ENCODE results near the gene CATSPERZ.
"Not testable (repeated sequence)": the region's sequence is repeated elsewhere in the genome, so short reads cannot be mapped to it uniquely, and the experiment has no call there.

The CATSPERZ gene

DNA sequence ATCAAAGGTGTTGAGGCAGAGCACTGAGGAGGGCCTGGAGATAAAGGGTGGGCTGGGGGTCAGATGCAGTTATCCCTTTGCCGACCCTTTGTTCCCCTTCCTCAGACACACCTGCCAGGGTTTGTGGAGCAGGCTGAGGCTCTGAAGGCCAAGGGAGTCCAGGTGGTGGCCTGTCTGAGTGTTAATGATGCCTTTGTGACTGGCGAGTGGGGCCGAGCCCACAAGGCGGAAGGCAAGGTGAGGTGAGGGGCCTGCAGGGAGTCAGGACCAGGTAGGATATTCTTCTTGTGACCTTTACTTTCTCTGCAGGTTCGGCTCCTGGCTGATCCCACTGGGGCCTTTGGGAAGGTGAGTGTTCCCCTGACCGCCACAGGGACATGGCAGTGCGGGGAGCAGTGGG, 20.4 kb downstream of the CATSPERZ start:
- DNase-seq (ENCODE audit: low read depth) = no peak
- H3K4me3 ChIP-seq (ENCODE audit: low read depth, low read length) = no peak overlapping the region
- no peak for TF ChIP-seq CTCF (IDR thresholded peaks at IDR 0.05; ENCODE audit: low read depth, low read length, missing control alignments)

DNA sequence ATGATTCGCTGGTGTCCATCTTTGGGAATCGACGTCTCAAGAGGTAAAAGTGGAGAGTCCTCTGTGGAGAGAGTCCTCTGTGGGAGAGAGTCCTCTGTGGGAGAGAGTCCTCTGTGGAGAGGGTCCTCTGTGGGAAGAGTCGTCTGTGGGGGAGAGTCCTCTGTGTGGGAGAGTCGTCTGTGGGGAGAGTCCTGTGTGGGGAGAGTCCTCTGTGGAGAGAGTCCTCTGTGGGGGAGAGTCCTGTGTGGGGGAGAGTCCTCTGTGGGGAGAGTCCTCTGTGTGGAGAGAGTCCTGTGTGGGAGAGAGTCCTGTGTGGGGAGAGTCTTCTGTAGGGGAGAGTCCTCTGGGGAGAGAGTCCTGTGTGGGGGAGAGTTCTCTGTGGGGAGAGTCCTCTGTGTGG, 20.9 kb downstream of the CATSPERZ start:
- H3K4me3 ChIP-seq (ENCODE audit: low read depth, low read length) = no peak overlapping the region
- DNase-seq (ENCODE audit: low read depth) = no peak
- TF ChIP-seq CTCF (IDR thresholded peaks at IDR 0.05; ENCODE audit: low read depth, low read length, missing control alignments) = no peak

GRCh38 chr11:64321533-64321932, 21.4 kb downstream of the CATSPERZ start:
- DNase-seq (ENCODE audit: low read depth) = no peak
- H3K4me3 ChIP-seq (ENCODE audit: low read depth, low read length) = no peak overlapping the region
- no peak for TF ChIP-seq CTCF (IDR thresholded peaks at IDR 0.05; ENCODE audit: low read depth, low read length, missing control alignments)

GRCh38 chr11:64322925-64323260, 22.7 kb downstream of the CATSPERZ start:
- DNase-seq (ENCODE audit: low read depth) = no peak
- no peak overlapping the region for H3K4me3 ChIP-seq (ENCODE audit: low read depth, low read length)
- TF ChIP-seq CTCF (IDR thresholded peaks at IDR 0.05; ENCODE audit: low read depth, low read length, missing control alignments) = no peak

GRCh38 chr11:64323373-64323772, 23.2 kb downstream of the CATSPERZ start:
- H3K4me3 ChIP-seq (ENCODE audit: low read depth, low read length) = no peak overlapping the region
- no peak for TF ChIP-seq CTCF (IDR thresholded peaks at IDR 0.05; ENCODE audit: low read depth, low read length, missing control alignments)
- no peak for DNase-seq (ENCODE audit: low read depth)

GRCh38 chr11:64323984-64324383, 23.8 kb downstream of the CATSPERZ start:
- not testable (repeated sequence) for H3K4me3 ChIP-seq (ENCODE audit: low read depth, low read length); DNase-seq (ENCODE audit: low read depth)

DNA sequence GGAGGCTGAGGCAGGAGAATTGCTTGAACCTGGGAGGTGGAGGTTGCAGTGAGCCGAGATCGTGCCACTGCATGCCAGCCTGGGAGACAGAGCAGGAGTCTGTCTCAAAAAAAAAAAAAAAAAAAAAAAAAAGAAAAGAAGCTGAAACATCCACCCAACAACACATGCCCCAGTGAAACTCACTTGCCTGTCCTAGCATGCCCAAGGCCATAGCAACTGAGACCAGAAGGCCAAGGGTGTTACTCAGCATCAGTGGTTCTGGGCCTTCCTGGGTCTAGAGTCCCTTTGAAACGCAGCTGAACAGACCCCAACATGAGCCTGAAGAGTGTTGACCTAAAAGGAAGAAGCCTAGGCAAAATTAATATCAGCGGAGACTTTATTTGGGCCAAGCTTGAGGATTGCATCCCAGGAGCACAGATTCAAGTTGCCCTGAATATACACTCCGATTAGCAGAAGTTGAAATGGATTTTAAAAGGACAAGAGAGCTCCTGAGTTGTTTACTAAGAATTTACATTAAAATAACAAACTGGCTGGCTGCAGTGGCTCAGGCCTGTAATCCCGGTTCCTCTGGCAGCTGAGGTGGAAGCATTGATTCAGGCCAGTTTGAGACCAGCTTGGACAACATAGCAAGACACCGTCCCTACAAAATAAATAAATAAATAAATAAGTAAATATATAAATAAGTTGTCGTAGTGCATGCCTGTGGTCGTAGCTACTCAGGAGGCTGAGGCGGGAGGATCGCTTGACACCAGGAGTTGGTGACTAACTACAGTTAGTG, 24.7 kb downstream of the CATSPERZ start:
- no peak overlapping the region for H3K4me3 ChIP-seq (ENCODE audit: low read depth, low read length)
- no peak for DNase-seq (ENCODE audit: low read depth)
- TF ChIP-seq CTCF (IDR thresholded peaks at IDR 0.05; ENCODE audit: low read depth, low read length, missing control alignments) = no peak

Measured in GM12864 (cell line).